EL (cell line): Measurements from ENCODE around the gene TMCO4.
A peak's percentile ranks its signal among the peaks of the same experiment; 100 is the strongest.
"Not testable (repeated sequence)": the region's sequence is repeated elsewhere in the genome, so short reads cannot be mapped to it uniquely, and the experiment has no call there.

Experiments
- DNase-seq: peaks from one replicate; pipeline ENCODE4 v3.0.0-alpha.2; 2016

Gene TMCO4

DNA sequence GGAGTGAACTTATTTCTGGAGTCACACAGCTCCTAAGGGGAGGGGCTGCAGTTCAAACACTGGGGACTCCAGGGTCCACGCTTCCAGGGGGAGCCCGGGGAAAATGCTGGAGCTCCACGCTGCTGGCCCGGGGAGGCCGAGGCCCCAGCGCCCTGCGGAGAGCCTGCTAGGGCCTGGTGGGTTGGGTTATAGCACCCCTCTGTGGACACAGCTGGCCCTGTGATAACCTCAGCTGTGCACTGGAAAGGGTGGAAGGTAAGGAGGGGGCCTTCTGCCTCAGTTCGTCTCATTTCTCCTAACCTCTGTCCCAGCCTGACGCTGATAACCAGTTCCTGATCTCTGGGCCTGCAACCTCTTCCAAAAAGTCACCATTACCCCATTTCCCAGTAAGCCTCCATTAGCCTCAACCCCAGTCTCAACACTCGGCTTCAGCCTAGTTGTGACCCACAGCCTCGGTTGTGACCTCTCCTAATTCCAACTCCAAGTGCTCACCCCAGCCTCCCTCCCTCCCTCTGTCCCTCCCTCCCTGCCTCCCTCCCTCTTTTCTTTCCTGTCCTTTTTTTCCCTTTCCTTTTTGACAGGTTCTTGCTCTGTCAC lies 148.5 kb downstream of the TMCO4 start:
- peak; percentile 53 for DNase-seq

DNA sequence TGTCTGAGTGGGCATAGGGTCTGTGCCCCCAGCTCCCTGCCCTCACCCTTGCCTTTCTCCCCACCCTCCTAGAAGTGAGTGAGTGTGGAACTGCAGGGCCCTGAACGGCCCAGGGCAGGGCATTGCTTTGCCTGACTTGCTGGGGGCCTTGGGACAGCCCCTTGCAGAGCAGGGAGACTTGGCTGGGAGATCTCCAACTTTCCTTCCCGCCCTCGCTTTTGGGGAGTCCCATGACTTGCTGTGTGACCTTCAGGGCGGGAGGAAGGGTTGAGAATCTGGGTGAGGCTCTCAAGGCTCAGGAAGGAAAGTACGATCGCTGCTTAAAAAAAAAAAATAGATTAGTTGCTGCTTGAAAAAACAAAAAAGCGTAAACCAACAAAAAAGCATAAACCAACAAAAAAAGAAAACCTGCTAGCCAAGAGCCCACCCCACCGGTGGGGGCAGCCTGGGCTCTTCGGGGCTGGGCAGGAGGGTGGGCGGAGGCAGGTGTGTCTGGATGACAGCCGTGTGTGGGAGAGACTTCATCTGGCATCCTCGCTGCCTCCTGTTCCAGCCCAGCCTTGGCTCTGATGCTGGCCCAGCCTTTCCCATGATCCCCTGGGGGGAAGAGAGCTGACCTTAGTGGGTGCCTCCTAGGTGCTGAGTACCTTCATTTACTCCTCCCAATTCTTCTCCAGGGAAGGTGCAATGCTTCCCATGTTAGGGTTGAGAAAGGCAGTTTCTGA lies 149.1 kb downstream of the TMCO4 start:
- no peak for DNase-seq

DNA sequence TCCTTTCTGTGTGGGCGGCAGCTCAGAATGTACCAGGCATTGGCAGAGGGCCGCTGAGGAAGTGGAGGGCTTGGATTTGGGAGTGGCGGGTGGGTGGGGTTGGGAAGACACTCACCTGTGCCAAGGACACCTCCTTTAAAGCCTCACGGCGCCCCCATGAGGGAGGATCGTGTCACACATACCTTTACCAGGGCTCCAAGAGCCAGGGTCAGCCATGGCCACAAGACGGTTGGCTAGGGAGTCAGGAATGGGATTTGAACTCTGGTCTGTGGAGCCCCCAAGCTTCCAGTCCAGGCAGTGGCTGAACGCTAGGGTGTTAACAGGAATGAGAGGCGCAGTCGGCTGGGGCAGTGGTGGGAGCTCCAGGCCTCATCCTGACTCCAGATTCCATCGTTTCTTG lies 151.0 kb downstream of the TMCO4 start:
- DNase-seq: no peak

GRCh38 chr1:19648239-19648638 lies 151.5 kb downstream of the TMCO4 start:
- DNase-seq: no peak

DNA sequence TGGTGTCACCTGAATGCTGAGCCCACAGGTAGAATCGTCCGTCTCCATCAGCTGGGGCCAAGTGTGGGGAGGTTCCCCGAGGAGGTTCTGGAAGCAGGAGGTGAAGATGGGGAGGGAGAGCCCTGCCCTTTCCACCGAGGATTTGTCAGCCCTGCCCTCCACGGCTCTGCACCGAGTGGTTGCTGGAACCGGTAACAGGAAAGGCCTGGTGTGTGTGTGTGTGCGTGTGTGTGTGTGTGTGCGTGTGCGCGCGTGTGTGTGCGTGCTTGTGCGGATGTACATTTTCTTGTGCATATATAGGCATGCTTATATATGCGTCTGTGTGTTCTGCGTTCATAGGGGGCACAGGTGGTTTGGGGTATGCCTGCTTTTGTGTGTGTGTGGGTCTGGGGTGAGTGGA lies 152.1 kb downstream of the TMCO4 start:
- DNase-seq: no peak

DNA sequence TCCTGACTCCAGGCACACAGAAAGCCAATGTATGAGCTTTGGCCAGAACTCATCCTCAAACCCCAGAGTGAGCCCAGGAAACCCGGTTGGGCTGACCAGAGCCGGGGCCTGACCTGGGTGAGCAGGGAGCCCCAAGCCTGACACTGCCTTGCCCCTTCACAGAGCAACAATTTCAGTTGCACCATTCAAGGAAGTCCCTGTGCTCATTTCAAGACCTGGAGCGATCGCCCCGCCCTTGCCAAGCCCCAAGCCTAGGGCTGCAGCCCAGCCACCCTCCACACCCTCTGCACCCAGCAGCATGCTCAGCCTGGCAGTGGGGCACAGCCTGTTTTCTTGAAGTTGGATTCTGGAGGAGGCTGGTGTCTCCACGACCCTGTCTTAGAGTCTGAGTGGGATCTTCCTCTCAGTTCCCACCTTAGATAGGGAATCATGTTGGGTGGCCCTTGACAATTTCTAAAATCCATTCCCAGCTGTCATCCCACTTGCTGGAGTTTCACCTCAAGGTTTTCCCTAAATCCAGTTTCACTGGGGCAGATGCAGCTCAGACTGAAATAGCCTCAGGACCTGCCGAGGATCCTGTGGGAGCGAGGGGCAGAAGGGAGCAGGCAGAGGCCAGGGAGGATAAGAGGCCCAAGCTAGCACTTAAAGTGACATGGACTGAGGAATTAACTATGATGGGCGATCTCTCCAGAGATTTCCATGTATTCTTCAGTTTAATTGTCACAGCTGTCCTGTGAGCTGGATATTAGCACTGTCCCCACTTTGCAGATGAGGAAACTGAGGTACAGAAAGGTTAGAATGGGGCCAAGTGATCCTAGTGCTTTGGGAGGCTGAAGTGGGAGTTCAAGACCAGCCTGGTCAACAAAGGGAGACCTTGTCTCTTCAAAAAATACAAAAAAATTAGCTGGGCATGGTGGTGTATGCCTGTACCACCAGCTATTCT lies 153.1 kb downstream of the TMCO4 start:
- DNase-seq: no peak

- DNase-seq: peak; percentile 46
These were observed 154.1 kb downstream of the TMCO4 start for GRCh38 chr1:19645411-19646251.

GRCh38 chr1:19644681-19645410 lies 154.9 kb downstream of the TMCO4 start:
- DNase-seq: peak; percentile 47

DNA sequence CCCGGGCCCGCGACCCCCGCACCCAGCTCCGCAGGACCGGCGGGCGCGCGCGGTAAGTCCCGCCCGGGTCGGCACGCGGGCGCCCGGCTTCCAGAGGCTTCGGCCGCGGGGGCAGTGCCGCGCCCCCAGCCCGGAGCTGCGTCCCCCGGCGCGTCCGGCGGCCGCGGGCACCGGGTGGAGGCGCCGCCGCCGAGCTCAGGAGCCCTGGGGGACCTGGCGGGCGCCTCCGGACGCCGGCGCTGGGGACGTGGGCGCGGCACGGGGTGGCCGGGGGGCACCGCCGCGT lies 155.4 kb downstream of the TMCO4 start:
- no peak for DNase-seq

DNA sequence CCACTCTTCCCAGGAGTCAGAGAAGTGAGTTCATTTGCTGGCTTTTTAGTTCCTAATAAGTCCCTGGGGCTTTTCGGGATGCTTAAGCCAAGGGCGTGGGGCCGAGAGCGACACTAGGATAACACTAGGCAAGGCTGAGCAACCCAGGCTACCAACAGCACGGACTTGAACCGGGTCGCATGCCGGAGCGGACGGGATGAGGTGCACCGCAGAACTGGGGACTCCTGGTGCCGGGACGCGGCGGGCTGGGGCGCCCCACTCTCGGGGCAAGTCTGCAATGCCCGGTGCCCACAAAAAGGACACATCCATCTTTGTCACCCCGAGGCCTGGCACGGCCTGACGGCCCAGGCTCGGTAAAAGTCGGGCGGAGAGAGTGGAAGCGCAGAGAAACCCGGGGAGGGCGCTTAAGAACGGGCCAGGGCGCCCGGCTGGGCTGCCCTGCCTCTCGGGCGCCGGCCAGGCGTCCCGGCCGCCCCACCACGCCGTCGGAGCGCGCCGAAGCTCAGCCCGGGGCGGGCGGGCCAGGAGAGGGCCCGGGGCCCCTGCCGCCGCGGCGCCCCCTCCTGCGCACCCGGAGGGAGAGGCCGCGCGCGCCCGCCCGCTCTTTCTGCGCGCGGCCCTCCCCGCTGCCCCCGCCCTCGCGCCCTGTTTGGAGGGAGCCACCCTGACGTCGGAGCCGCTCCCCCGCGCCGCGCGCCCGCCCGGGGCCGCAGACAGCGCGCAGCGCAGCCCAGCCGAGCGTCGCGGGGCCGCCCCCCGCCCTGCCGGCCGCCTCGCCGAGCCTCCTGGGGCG lies 155.9 kb downstream of the TMCO4 start, which contains the start of gene NBL1:
NBL1 (plus strand) TSS at position 710 of the 793 bp plus-strand sequence. CDS start 10,720 bp downstream, outside the sequence.
- DNase-seq: peak; percentile 67

- peak; percentile 80 for DNase-seq
These were observed 156.6 kb downstream of the TMCO4 start for GRCh38 chr1:19643121-19643520.

GRCh38 chr1:19640363-19641316 lies 159.1 kb downstream of the TMCO4 start:
- DNase-seq: no peak

DNA sequence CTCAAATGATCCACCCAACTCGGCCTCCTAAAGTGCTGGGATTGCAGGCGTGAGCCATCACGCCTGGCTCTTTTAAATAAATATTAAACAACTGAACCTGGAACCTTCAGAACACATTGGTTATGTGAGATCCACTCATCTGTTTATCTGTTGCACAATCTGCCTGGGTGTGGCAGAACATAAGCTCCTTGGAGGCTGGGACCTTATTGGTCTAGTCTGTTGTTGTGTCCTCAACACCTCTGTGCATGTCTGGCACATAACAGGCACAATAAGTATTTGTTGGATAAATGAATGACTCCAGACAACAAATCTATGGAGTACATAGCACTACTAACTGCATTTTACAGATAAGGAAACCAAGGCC lies 159.7 kb downstream of the TMCO4 start:
- no peak for DNase-seq

DNA sequence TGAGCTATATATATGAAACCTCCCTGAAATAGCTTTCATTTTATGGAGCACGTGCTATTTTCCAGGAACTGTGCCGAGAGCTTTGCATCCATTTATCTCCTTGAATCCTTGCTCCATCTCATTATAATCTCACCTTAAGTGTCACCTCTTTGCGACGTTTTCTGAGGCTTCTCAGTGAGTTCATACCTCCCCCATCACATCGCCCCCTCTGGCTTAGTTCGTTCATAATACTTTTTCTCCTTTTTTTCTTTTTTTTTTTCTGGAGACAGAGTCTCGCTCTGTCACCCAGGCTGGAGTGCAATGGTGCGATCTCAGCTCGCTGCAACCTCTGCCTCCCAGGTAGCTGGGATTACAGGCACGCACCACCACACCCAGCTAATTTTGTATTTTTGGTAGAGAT lies 160.5 kb downstream of the TMCO4 start:
- DNase-seq: not testable (repeated sequence)

- no peak for DNase-seq
These were observed 162.1 kb downstream of the TMCO4 start for GRCh38 chr1:19637606-19638005.

DNA sequence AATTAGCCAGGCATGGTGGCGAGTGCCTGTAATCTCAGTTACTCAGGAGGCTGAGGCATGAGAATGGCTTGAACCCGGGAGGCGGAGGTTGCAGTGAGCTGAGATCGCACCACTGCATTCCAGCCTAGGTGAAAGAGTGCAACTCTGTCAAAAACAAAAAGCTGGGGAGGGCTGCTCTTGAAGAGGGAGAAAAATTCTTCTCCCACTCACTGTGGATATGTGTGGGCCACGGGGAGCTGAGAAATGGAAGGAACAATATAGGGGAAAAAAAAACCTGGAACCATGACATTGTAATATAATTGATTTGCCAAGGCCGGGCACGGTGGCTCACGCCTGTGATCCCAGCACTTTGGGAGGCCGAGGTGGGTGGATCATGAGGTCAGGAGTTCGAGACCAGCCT lies 163.0 kb downstream of the TMCO4 start:
- DNase-seq: not testable (repeated sequence)

GRCh38 chr1:19636065-19636464 lies 163.7 kb downstream of the TMCO4 start:
- DNase-seq: no peak

GRCh38 chr1:19635646-19636045 lies 164.1 kb downstream of the TMCO4 start:
- DNase-seq: no peak

- DNase-seq: not testable (repeated sequence)
These were observed 164.7 kb downstream of the TMCO4 start for GRCh38 chr1:19635064-19635463.

DNA sequence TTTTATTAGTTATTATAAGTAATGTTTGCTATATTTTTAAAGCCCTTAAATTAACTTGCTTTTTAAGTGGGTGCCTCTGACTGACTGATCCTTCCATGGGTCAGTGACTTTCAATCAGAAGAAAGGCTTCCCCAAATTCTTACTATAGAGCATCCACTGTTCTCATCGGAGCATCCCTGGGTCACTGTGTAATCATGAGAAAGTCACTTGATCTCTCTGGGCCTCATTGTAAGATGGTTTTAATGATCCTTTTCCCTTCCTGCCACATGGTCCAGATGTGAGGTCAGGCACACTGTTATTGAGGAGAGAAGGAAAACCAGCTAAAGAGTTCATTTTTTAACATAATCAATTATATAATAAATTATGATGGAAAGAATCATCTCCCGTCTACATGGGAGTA lies 166.6 kb downstream of the TMCO4 start:
- no peak for DNase-seq
